HG02884 (cell line): ENCODE measurements around the gene RFC4.
"Not testable (repeated sequence)": the region's sequence is repeated elsewhere in the genome, so short reads cannot be mapped to it uniquely, and the experiment has no call there.

ENCODE experiments used
- ATAC-seq: cut with Tn5 transposase; IDR thresholded peaks from one replicate; pipeline ENCODE4 v1.9.1; 2021; ENCODE audit warnings: mild to moderate bottlenecking, moderate library complexity; ENCODE audit not compliant: unreplicated experiment

Gene RFC4, protein sequence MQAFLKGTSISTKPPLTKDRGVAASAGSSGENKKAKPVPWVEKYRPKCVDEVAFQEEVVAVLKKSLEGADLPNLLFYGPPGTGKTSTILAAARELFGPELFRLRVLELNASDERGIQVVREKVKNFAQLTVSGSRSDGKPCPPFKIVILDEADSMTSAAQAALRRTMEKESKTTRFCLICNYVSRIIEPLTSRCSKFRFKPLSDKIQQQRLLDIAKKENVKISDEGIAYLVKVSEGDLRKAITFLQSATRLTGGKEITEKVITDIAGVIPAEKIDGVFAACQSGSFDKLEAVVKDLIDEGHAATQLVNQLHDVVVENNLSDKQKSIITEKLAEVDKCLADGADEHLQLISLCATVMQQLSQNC

DNA sequence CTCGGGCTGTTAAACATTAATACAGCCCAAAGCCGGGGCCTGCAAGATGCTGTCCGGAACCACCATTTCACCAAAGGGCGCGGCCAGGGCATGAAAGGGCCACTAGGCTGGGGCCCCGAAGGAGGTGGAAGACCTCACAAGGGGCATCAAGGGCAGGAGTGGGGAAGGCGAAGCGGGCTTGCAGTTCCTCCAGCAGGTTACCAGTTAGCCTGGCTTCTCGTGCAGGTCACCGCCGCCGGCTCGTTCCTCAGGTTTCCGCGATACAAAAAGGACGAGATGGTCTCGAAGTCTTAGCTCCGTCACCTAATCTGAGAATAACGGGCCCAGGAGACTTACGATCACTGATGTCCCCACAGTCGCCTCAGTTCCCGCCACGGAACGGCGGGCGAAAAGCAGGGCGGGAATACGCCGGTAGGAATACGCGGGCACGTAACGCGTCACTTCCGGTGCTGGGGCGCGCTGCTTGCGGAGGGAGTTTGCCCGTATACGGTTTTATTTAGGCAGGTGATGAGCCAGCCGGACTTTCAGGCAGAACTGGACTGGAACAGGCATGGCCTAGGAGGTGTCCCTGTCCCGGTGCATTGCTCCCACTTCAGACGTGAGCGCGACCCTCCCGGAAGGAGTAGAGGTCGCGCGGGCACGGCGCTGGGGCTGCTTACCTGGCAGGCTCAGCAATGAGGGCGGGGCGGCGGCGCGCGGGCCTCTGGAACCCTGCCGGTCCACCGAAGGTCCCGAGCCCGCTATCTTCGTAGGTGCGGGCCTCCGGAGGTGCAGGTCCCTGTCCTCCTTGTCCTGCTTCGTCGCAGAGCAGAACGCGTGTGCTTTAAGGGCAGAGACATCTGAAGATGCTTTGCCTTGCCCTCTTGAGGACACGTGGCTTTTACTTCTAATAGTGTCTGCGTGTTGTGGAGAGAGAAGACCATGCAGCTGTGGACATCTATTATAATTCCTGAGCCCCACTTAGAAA is at the start of gene RFC4:
Gene RFC4, minus strand, starts transcription at position 394 of the 967 bp plus-strand sequence. CDS start 1,769 bp downstream, outside the sequence.
- peak; percentile 92 for ATAC-seq

DNA sequence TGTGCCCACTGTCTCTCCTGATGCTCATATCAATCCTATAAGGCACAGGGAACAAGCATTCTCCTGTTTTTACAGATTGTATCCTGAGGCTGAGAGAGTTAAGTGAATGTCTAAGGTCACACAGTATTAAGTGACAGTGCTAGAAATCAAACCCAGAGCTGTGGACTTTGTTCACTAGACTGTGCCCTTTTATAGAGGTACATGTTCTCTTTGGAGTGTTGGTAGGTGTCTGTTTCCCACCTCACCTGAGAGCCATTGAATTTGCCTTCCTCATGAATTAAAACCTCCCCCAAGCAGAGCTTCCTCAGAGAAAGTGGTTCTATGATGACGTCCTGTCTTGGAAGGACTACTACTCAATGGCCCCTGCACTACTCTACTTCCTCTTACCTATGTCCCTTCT is 48.7 kb upstream of the RFC4 start:
- ATAC-seq, result no peak

DNA sequence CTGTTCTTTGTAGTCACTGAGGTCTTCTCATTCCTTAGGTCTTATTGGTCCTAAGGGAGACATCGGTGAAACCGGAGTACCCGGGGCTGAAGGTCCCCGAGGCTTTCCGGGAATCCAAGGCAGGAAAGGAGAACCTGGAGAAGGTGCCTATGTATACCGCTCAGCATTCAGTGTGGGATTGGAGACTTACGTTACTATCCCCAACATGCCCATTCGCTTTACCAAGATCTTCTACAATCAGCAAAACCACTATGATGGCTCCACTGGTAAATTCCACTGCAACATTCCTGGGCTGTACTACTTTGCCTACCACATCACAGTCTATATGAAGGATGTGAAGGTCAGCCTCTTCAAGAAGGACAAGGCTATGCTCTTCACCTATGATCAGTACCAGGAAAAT is 47.9 kb upstream of the RFC4 start:
- ATAC-seq, result no peak

DNA sequence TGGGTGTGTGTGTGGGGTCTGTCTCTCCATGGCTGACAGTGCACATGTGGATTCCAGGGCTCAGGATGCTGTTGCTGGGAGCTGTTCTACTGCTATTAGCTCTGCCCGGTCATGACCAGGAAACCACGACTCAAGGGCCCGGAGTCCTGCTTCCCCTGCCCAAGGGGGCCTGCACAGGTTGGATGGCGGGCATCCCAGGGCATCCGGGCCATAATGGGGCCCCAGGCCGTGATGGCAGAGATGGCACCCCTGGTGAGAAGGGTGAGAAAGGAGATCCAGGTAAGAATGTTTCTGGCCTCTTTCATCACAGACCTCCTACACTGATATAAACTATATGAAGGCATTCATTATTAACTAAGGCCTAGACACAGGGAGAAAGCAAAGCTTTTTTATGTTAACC is 46.7 kb upstream of the RFC4 start:
- no peak for ATAC-seq

DNA sequence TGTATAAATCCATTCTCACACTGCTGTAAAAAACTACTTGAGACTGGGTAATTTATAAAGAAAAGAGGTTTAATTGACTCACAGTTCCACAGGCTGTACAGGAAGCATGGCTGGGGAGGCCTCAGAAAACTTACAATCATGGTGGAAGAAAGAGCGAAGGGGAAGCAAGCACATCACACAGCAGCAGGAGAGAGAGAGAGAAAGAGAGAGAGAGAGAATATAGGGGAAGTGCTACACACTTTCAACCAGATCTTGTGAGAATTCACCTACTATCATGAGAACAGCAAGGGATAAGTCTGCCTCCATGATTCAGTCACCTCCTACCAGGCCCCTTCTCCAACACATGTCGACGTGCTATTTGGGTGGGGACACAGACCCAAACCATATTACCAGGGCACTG is 45.6 kb upstream of the RFC4 start:
- not testable (repeated sequence) for ATAC-seq

DNA sequence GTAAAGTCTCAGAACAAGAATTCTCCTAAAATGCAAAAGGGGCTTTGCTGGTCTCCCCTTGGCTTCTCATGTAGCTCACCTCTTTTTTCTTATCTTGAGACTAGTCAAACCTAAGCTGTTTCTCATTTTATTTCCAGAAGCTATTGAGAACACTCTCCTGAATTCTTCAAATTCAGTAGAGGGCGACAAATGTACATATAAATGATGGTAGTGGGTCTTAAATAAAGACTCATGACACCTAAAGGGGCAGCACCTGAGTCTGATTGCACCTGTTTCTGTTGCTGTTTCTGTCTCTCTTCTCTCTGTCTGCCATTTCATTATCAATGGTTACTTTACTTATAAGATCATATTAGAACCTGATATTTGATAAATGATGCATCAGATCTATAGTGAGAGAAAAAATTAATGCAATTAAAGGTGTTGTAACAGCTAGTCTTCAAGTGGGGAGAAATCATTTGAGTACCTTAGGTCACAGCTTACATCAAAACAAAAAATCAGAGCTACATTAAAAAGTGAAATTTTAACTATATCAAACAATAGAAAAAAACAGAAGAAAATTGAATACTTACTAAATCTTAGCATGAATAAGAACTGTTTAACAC is 43.2 kb upstream of the RFC4 start:
- ATAC-seq, result no peak

DNA sequence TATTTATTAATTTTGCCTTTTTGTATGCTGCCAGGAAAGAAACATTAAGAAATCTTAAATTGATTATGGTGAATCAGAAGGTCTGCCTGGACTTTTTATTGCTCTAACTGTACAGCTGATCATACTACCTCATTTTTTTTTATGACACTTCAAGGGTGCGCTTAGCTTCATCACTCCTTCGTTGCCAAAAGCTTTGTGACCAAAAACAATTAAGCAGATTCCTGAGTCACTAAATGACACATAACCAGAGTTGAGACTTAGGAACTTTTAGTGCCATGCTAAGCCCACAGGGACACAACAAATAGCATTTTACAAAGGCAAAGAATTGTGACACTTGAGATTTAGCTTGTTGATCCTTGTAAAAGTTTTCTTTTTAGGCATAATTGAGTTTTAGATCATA is 41.2 kb upstream of the RFC4 start:
- ATAC-seq, result no peak

DNA sequence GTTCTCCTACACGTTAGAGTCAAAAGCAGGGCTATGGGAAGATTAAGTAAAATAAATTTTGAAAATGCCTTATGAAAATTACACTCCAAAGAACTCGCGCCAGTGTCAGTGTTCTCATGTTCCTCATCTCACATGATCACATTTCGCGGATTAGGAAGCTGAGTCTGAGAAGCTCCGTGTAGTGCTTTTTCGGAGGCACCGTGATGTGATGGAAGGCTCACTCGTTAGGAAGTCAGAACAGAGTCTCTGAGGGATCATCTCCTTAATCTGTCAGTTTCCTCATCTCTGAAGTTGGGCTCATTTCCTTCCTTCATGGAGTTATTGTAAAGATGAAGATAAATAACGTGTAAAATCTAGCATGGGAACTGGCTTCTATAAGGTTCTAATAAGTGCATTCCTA is 39.5 kb upstream of the RFC4 start:
- ATAC-seq, result no peak

DNA sequence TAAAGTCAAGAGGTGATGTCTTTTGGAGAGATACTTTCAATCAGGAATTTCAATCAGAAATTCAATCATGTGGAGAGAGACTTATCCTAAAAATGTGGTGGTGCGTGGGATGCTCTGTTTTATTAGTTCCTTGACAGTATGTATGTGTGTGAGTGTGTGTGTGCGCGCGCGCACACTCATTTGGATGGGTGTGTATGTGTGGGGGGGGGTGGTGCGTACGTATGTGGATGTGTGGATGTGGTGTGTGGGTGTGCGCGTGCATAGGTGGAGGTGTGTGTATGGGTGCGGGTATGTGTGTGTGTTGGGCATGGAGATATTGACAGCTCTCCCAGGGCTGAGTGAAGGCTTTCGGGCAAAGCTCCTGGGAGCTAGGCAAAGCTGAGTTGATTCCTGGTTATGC is 38.6 kb upstream of the RFC4 start:
- ATAC-seq, result no peak

DNA sequence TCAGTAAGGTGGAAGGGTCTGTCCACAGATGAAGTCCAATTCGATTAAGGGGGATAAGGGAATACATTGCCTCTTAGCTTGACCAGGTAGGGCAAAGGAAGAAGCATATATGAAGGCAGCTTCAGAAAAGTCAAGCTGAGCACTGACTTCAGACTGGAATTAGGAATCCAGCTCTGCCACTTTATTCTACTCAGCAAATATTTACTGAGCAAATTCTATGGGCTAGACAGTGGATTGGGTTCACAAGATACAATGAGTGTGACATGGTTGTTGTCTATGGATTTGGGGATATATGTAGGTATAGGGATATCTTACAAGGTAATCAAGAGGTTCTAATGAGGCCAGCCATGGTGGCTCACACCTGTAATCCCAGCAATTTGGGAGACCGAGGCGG is 36.8 kb upstream of the RFC4 start:
- ATAC-seq, result no peak

DNA sequence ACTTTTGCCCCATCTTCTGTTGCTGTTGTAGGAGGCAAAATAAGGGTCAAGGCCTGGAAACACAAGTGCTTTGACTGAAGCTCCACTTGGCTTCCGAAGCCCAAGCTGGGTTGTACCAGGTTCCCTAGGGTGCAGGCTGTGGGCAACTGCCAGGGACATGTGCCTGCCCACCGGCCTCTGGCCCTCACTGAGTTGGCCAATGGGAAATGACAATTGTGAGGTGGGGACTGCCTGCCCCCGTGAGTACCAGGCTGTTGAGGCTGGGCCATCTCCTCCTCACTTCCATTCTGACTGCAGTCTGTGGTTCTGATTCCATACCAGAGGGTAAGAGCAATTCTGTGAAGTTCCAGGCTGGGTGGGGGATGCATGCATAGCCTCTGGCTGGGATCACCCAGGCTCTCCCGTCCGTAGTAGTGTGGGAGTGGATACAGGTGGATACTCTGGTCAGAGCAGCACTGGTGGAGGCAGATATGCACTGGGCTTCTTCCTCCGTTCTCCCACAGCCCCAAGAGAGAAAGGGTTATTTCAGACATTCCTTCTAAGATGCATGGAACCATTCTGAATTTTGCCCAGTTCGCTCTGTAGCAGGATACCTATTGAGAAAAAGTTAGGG is 36.2 kb upstream of the RFC4 start, which contains the start of gene ADIPOQ:
Gene ADIPOQ, plus strand, starts transcription at position 285 of the 613 bp plus-strand sequence. CDS start 10,349 bp downstream, outside the sequence.
- ATAC-seq, result no peak

DNA sequence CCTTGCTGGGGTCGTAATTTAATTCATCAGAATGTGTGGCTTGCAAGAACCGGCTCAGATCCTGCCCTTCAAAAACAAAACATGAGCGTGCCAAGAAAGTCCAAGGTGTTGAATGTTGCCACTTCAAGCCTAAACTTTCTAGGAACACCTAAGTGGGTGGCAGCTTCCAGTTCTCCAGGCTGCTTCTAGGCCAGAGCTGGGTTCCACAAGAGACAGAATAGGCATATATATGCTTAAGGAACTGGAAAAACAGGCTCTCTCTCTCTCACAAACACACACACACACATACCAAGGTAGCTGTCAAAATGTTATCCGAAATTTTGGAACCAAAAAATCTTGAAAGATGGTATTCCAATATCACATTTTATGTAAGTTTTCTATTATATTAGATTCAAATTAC is 35.3 kb upstream of the RFC4 start:
- ATAC-seq, result no peak

DNA sequence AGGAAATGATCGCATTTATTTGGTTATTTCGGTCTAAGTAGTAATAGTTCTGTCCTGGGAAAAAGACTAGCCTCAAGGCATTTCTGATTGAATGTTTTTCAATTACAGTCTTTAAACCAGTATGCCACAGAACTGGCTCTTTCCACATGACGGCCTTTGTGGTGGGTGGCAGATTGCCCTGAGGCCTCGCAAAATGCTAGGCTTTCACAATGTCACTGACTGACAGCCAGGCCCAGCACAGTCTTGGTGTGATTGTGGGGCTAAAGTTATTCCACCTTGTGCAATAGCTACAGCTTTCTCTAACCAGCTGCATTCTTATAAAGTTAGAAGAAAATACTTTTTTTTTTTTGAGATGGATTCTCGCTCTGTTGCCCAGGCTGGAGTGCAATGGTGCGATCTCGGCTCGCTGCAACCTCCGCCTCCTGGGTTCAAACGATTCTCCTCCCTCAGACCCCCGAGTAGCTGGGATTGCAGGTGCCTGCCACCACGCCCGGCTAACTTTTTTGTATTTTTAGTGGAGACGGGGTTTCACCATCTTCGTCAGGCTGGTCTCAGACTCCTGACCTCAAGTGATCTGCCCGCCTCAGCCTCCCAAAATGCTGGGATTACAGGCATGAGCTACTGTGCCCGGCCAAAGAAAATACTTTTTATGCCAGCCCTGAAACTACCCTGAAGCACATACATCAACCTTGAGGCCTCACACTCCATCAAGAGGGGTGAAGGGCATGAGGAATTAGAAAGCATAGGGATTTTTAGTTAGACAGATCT is 33.8 kb upstream of the RFC4 start:
- no peak for ATAC-seq

DNA sequence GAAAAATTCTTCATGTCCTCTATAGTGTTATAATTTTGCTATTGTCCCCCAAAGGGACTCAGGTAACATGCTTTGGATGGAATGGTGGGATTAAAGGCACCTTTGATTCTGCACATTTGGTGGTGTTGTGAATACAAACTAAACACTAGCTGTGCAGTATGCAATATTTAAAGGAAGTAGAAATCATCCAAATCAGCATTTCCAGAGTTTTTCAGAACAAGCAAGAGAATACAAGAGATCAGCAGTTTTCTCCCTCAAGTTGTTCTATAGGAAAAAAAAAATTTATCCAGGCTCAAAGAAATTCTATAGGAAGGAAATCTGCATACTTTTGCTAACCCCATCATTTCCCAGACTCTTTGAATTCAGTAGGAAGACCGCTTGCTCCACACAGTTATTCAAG is 26.0 kb upstream of the RFC4 start:
- ATAC-seq, result no peak

DNA sequence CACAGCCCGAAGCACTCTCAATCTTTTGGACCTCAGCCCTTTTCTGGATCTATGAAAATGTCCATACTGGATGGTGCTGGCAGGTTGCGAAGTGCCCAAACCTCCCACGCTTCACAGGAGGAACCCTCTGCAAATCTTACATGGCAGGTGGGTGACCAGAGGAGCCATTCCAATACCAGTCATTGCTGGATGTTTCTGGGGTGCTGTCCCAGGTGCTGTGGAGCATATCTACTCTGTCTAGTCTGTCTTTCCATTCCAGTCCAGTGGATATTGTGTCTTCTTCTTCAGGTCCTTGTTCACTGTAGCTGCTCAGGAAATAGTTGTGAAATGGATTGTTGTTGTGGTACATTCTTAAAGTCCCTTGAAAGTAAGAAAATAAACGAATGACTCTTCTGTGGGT is 25.5 kb upstream of the RFC4 start:
- ATAC-seq, result no peak

DNA sequence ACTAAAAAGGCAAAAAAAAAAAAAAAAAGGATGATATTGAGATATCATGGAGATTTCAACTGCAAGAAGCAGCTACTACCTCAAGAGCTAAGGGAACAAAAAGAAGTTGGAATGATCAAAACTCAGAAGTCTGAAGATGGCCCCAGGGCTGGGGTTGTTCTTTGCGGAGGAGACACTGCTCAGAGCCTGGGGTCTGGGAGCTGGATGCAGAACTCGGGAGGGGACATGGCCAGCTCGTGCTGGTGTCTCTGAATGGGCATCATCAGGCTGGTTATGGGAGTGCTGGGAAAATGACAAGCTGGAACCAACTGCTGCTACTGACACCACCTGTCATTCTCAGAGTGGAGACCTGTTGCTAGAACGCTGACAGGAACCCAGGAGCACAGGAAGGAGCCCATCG is 22.1 kb upstream of the RFC4 start:
- ATAC-seq, result no peak

DNA sequence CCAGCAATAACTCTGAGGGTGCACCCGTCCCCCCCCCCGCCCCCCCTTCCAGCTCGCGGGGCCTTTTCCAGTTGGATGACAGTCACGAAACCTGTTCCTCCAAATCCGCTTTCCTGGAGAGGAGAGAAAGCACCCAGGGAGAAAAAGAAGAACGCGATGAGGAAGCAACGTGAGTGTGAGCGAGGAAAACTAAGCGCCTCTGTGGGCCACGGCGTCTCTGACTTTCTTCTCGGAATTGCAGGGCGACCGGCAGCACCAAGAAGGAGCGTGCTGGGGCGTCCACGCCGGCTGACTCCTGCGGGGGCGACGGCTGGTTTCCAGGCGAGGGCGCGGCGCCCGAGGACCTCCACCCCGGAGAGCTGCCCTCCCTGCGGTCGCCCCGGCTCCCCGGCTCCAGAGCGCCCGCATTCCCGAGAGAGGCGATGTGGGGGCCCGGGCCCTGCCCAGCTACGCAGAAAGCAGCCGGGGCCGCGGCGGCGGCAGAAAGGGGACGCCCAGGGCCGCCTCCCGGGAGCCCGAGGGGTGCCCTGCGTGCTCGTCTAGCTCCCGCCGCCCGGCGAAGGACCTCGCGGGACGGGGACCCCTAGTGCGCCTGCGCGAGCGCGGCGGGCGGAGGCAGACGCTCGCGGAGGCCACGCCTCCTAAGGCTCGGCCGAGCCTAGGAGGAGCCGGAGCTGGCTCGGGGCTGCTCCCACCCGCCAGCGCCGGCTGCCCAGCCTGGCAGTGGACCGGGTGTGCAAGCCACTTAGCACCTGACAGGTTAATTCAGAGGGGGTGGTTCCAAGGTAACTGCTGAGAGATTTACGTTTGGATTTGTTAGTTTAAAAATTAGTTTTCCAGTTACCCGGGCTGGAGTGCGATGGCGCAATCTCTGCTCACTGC is 20.9 kb upstream of the RFC4 start:
- ATAC-seq, result peak; percentile 84

DNA sequence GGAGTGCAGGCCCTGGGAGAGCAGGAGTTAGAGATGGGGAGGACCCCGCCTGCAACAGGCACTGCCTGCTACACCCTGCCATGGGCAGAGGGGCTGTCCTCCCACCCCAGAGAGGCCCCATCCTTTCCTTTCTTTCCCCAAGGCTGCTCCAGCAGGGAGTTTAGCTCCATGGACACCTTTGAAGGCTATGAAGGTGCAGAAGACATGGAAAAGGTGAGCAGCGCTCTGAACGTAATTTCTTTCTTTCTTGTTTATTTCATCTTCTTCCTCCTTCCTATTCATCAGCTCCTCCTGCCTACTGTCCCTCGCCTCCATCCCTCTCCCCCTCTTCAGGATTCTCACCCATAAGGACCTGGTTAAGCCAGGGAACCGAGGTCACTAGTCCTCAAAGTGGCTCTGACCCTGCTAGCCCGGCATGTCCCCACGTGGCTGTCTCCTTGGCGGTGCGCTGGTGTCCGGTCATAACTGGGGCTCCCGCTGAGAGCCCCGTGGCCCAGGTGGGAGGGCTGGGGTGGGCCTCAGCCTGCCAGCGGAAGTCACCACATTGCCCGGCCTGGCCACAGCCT is 20.2 kb upstream of the RFC4 start:
- ATAC-seq, result no peak

DNA sequence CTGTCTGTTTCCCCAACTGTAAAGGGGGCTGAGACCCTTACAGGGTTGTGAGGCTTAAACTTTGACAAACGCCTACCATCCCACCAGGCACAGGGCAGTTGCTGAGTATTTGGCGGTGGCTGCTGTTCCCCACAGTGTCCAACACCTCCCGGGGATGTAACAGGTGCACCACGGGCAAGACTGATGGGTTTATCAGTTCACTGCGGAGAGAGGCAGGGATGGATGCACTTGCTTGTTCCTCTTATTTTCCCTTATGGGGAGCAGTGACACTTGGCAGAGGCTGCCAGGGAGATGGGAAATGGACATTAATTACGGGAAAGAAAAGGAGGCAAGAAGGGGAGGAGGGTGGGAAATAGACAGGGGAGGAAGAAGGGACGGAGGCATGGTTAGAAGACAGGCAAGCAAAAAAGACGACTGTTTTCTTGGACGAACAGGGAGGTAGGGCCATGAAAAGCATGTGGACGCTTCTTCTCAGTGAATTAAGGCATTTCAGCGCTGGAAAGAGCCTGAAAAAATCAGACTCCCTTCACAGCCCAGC is 19.7 kb upstream of the RFC4 start:
- no peak for ATAC-seq
